ENCODE data around the gene ZMYM2.

DNA sequence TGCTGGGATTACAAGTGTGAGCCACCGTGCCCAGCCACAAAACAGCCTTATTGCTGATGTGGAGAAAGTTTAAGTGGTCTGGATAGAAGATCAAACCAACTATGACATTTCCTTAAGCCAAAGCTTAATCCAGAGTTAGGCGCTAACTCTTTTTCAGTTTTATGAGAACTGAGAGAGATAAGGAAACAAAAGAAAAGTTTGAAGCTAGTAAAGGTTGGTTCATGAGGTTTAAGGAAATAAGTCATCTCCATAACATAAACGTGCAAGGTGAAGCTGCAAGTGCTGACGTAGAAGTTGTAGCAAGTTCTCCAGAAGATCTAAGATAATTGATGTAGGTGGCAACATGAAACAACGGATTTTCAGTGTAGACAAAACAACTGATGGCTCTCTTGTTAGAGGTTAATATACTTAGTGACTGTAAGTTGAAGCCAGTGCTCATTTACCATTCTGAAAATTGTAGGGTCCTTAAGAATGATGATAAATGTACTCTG is 41.6 kb downstream of the ZMYM2 start:
- TF ChIP-seq, protein P1, sequence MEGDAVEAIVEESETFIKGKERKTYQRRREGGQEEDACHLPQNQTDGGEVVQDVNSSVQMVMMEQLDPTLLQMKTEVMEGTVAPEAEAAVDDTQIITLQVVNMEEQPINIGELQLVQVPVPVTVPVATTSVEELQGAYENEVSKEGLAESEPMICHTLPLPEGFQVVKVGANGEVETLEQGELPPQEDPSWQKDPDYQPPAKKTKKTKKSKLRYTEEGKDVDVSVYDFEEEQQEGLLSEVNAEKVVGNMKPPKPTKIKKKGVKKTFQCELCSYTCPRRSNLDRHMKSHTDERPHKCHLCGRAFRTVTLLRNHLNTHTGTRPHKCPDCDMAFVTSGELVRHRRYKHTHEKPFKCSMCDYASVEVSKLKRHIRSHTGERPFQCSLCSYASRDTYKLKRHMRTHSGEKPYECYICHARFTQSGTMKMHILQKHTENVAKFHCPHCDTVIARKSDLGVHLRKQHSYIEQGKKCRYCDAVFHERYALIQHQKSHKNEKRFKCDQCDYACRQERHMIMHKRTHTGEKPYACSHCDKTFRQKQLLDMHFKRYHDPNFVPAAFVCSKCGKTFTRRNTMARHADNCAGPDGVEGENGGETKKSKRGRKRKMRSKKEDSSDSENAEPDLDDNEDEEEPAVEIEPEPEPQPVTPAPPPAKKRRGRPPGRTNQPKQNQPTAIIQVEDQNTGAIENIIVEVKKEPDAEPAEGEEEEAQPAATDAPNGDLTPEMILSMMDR (IDR thresholded peaks at IDR 0.05; ENCODE audit: low read length): no peak
- no peak for TF ChIP-seq EZH2 (optimal IDR thresholded peaks at IDR 0.05; ENCODE audit: low read depth, low read length)
